LoVo (cell line): ENCODE measurements around the gene BOK.
A peak's percentile ranks its signal among the peaks of the same experiment; 100 is the strongest.

Experiments used
- DNase-seq: peaks from one replicate; pipeline ENCODE4 v3.0.0-alpha.2; 2016; ENCODE audit warnings: low spot score

Gene BOK

GRCh38 chr2:241538838-241539615, 19.5 kb upstream of the BOK start:
- no peak for DNase-seq

- DNase-seq = no peak
These were observed 18.8 kb upstream of the BOK start for GRCh38 chr2:241539616-241540374.

GRCh38 chr2:241540401-241540770, 18.2 kb upstream of the BOK start:
- DNase-seq = no peak

GRCh38 chr2:241540771-241541561, 17.6 kb upstream of the BOK start:
- peak; percentile 36 for DNase-seq

- DNase-seq = no peak
These were observed 16.8 kb upstream of the BOK start for GRCh38 chr2:241541564-241542277.

GRCh38 chr2:241542278-241542605, 16.3 kb upstream of the BOK start:
- no peak for DNase-seq

- no peak for DNase-seq
These were observed 13.4 kb upstream of the BOK start for GRCh38 chr2:241545106-241545505.

- no peak for DNase-seq
These were observed 12.7 kb upstream of the BOK start for GRCh38 chr2:241545523-241546473.

GRCh38 chr2:241546771-241547498, 11.6 kb upstream of the BOK start:
- DNase-seq = peak; percentile 30

GRCh38 chr2:241547781-241548450, 10.6 kb upstream of the BOK start:
- no peak for DNase-seq

GRCh38 chr2:241548451-241548835, 10.1 kb upstream of the BOK start:
- DNase-seq = no peak

GRCh38 chr2:241550616-241551580, 7.6 kb upstream of the BOK start:
- DNase-seq = no peak

GRCh38 chr2:241551599-241551997, 6.9 kb upstream of the BOK start:
- no peak for DNase-seq

GRCh38 chr2:241551998-241552737, 6.4 kb upstream of the BOK start:
- no peak for DNase-seq

- DNase-seq = no peak
These were observed 5.1 kb upstream of the BOK start for GRCh38 chr2:241553512-241553830.

GRCh38 chr2:241553981-241554380, 4.6 kb upstream of the BOK start:
- no peak for DNase-seq

GRCh38 chr2:241554610-241555322, 3.8 kb upstream of the BOK start:
- no peak for DNase-seq
